H9 (cell line): ENCODE results near the gene KCNA2. TPM values are rescaled to one million over a fixed set of nuclear protein-coding genes. Genes with fewer than 3 reads are reported as not detected.

Experiments used
- DNase-seq: peaks from one replicate; pipeline ENCODE4 v3.0.0-alpha.2; 2017
- H2AFZ ChIP-seq: one replicate; pipeline ENCODE4 v1.6.1; 2013; ENCODE audit warnings: mild to moderate bottlenecking, low read length, control low read depth, moderate library complexity
- H2AK5ac ChIP-seq: 2 replicates; pipeline ENCODE4 v1.6.1; 2013; ENCODE audit warnings: low read length, control low read depth, mixed read lengths; ENCODE audit not compliant: insufficient read length
- H2BK120ac ChIP-seq: one replicate; pipeline ENCODE4 v1.6.1; 2013; ENCODE audit warnings: low read depth, mild to moderate bottlenecking, low read length, control low read depth, inconsistent platforms; ENCODE audit not compliant: poor library complexity, severe bottlenecking
- H2BK12ac ChIP-seq: 2 replicates; pipeline ENCODE4 v1.6.1; 2013; ENCODE audit warnings: low read length, control low read depth, mixed read lengths, low read depth; ENCODE audit not compliant: insufficient read length
- H2BK15ac ChIP-seq: 2 replicates; pipeline ENCODE4 v1.6.1; 2013; ENCODE audit warnings: low read depth, low read length, control low read depth
- H2BK20ac ChIP-seq: one replicate; pipeline ENCODE4 v1.6.1; 2013; ENCODE audit warnings: low read depth, mild to moderate bottlenecking, low read length, control low read depth, inconsistent platforms; ENCODE audit not compliant: poor library complexity, severe bottlenecking
- H2BK5ac ChIP-seq: 2 replicates; pipeline ENCODE4 v1.6.1; 2013; ENCODE audit warnings: low read length, control low read depth, mixed read lengths; ENCODE audit not compliant: insufficient read length
- H3K14ac ChIP-seq: 2 replicates; pipeline ENCODE4 v1.6.1; 2013; ENCODE audit warnings: low read length, control low read depth; ENCODE audit not compliant: insufficient read depth
- H3K18ac ChIP-seq: 2 replicates; pipeline ENCODE4 v1.6.1; 2013; ENCODE audit warnings: low read depth, mild to moderate bottlenecking, mixed read lengths, low read length, control low read depth; ENCODE audit not compliant: insufficient read length
- H3K23ac ChIP-seq: 2 replicates; pipeline ENCODE4 v1.6.1; 2013; ENCODE audit warnings: low read length, control low read depth, mixed read lengths, low read depth; ENCODE audit not compliant: insufficient read length
- H3K23me2 ChIP-seq: 2 replicates; pipeline ENCODE4 v1.6.1; 2013; ENCODE audit warnings: low read depth, mild to moderate bottlenecking, mixed read lengths, low read length, control low read depth; ENCODE audit not compliant: insufficient read length, poor library complexity, severe bottlenecking
- H3K27ac ChIP-seq: 2 replicates; pipeline ENCODE4 v1.5.1; 2013; ENCODE audit warnings: low read length, control low read depth, mixed read lengths, low read depth; ENCODE audit not compliant: insufficient read length
- H3K27me3 ChIP-seq: 2 replicates; pipeline ENCODE4 v1.6.1; 2013; ENCODE audit warnings: low read length, control low read depth, inconsistent platforms; ENCODE audit not compliant: insufficient read depth
- H3K4ac ChIP-seq: 2 replicates; pipeline ENCODE4 v1.6.1; 2013; ENCODE audit warnings: low read depth, mild to moderate bottlenecking, control low read depth, inconsistent platforms, low read length, moderate library complexity
- H3K4me1 ChIP-seq: 2 replicates; pipeline ENCODE4 v1.6.1; 2013; ENCODE audit warnings: low read length, control low read depth, inconsistent platforms; ENCODE audit not compliant: insufficient read depth
- H3K4me2 ChIP-seq: 2 replicates; pipeline ENCODE4 v1.6.1; 2013; ENCODE audit warnings: low read length, control low read depth, mixed read lengths; ENCODE audit not compliant: insufficient read length, insufficient read depth
- H3K56ac ChIP-seq: 2 replicates; pipeline ENCODE4 v1.6.1; 2013; ENCODE audit warnings: low read depth, mild to moderate bottlenecking, mixed read lengths, low read length, control low read depth; ENCODE audit not compliant: insufficient read length
- H3K79me1 ChIP-seq: 2 replicates; pipeline ENCODE4 v1.6.1; 2013; ENCODE audit warnings: low read depth, mild to moderate bottlenecking, moderate library complexity, low read length, control low read depth, inconsistent platforms; ENCODE audit not compliant: insufficient read depth, poor library complexity, severe bottlenecking
- H3K79me2 ChIP-seq: 2 replicates; pipeline ENCODE4 v1.6.1; 2013; ENCODE audit warnings: low read length, control low read depth, inconsistent platforms; ENCODE audit not compliant: insufficient read depth
- H3K9ac ChIP-seq: 2 replicates; pipeline ENCODE4 v1.6.1; 2013; ENCODE audit warnings: low read length, control low read depth, mixed read lengths; ENCODE audit not compliant: insufficient read length; ENCODE audit errors: extremely low read depth
- H3K9me3 ChIP-seq: one replicate; pipeline ENCODE4 v1.6.1; 2013; ENCODE audit warnings: low read depth, low read length, inconsistent platforms; ENCODE audit not compliant: control insufficient read depth
- H3T11ph ChIP-seq: one replicate; pipeline ENCODE4 v1.6.1; 2013; ENCODE audit warnings: mild to moderate bottlenecking, low read length, control low read depth, inconsistent platforms
- H4K20me1 ChIP-seq: one replicate; pipeline ENCODE4 v1.6.1; 2013; ENCODE audit not compliant: control insufficient read depth, insufficient read length, insufficient read depth
- H4K5ac ChIP-seq: 2 replicates; pipeline ENCODE4 v1.6.1; 2013; ENCODE audit warnings: low read depth, mild to moderate bottlenecking, mixed read lengths, low read length, control low read depth; ENCODE audit not compliant: insufficient read length
- H4K8ac ChIP-seq: replicated peaks from 2 replicates; pipeline ENCODE4 v1.6.1; 2013; ENCODE audit warnings: low read length, control low read depth, mixed read lengths, low read depth; ENCODE audit not compliant: insufficient read length
- H4K91ac ChIP-seq: 2 replicates; pipeline ENCODE4 v1.6.1; 2013; ENCODE audit warnings: low read depth, mild to moderate bottlenecking, moderate library complexity, mixed read lengths, low read length, control low read depth; ENCODE audit not compliant: insufficient read length
- H3K27ac Mint-ChIP-seq, 3 experiments: 2 replicates in 2 of 3; 3 replicates in 1 of 3; pipeline ENCODE4 v1.8.0; 2020 to 2021; ENCODE audit warnings: mixed read lengths in 3 of 3, mild to moderate bottlenecking in 1 of 3, moderate library complexity in 1 of 3
- H3K27me3 Mint-ChIP-seq: 2 replicates; pipeline ENCODE4 v1.8.0; 2021; ENCODE audit warnings: low read depth, mild to moderate bottlenecking, moderate library complexity, mixed read lengths
- H3K36me3 Mint-ChIP-seq, 3 experiments: 2 replicates in 2 of 3; 3 replicates in 1 of 3; pipeline ENCODE4 v1.8.0; 2020 to 2021; ENCODE audit warnings: low read depth in 3 of 3, mixed read lengths in 3 of 3; ENCODE audit not compliant: insufficient read depth in 1 of 3
- H3K4me1 Mint-ChIP-seq, 2 experiments: 2 replicates each; pipeline ENCODE4 v1.8.0; 2020; ENCODE audit warnings: mixed read lengths in 2 of 2
- H3K4me3 Mint-ChIP-seq, 2 experiments: 2 replicates in 1 of 2; 3 replicates in 1 of 2; pipeline ENCODE4 v1.8.0; 2020 to 2021; ENCODE audit warnings: mild to moderate bottlenecking in 2 of 2, mixed read lengths in 2 of 2, moderate library complexity in 1 of 2
- H3K9me3 Mint-ChIP-seq, 2 experiments: 2 replicates in 1 of 2; 3 replicates in 1 of 2; pipeline ENCODE4 v1.8.0; 2020; ENCODE audit warnings: mild to moderate bottlenecking in 2 of 2, mixed read lengths in 2 of 2, moderate library complexity in 1 of 2
- WGBS: extraction: QIAGEN DNeasy Blood & Tissue Kit; methylation state at CpG from one replicate; pipeline ENCODE4 v1.1.7; 2013; ENCODE audit warnings: missing lambda C conversion rate, low lambda C conversion rate, mixed read lengths; ENCODE audit not compliant: insufficient read length; ENCODE audit errors: extremely low coverage; 5-methylcytosine and 5-hydroxymethylcytosine counted together
- total RNA-seq: library from RNA; stranded (reverse); gene quantifications from 2 replicates; pipeline ENCODE4 v1.2.1, GENCODE V29; 2021
- TF ChIP-seq, protein P1 (sequence below): fragments of 200-600 bp; sonication (generic); conservative IDR thresholded peaks from 3 replicates; pipeline ENCODE4 v1.8.0; 2021; ENCODE audit warnings: antibody characterized with exemption, mild to moderate bottlenecking

KCNA2 gene
- total RNA-seq, 1 experiment from 2014 or later = 0.33 TPM

DNA sequence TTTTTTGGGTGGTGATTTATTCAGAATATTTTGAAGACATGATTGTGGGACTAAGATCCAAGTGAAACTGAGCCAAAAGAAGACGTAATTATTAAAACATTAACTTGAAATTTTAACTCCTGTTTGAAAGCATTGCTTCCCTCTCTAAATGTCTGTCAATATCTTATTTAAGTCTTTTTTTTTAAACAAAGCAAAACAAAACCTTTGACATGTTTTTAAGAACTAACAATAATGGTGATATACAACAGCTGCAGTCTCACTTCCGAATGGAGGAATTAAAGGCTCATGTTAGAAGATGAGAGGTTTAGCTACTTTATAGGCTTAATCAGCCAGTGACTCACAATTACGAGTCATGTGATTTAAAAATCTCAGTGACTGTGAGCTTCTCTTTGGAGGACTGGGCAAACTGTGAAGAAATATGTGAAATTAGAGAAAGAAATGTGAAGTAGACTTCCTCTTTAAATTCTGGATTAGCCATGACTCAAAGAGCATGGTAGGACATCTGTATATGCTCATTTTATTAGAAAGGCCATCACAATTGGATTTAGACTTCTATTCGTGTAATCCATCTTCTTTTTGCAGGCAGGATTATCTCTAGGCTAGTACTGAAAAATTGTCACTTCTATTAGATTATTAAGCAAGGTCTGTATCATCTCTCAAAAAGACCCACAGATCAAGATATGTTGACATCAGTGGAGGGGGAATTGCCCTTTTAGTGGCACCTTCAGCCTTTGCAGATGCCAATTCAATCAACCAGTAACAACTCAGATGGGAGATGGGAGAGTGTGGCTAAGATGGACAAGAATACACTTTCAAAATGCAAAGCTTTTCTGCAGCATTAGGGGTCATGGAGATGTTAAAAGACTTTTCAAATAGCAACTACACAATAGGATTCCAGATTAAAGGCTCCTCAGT, 39.9 kb upstream of the KCNA2 start:
- no peaks in the 10 kb centered on the region for H3K79me2 ChIP-seq
- H3K4ac ChIP-seq = no peak overlapping the region
- no peaks in the 10 kb centered on the region for H3K23me2 ChIP-seq
- Mint-ChIP-seq H3K4me1 (no peaks in the 10 kb centered on the region), H3K4me3 (no peak overlapping the region), H3K27me3 (no peaks in the 10 kb centered on the region; the same call in 1 of the 2 replicates), H3K27ac (no peak overlapping the region), H3K9me3 (no peaks in the 10 kb centered on the region), H3K36me3 (no peaks in the 10 kb centered on the region)
- no peak overlapping the region for H3K56ac ChIP-seq
- H3K4me1 ChIP-seq = no peaks in the 10 kb centered on the region
- H3T11ph ChIP-seq = no peak overlapping the region
- H3K27me3 ChIP-seq = no peaks in the 10 kb centered on the region
- H2BK20ac ChIP-seq = no peak overlapping the region
- TF ChIP-seq, protein P1, sequence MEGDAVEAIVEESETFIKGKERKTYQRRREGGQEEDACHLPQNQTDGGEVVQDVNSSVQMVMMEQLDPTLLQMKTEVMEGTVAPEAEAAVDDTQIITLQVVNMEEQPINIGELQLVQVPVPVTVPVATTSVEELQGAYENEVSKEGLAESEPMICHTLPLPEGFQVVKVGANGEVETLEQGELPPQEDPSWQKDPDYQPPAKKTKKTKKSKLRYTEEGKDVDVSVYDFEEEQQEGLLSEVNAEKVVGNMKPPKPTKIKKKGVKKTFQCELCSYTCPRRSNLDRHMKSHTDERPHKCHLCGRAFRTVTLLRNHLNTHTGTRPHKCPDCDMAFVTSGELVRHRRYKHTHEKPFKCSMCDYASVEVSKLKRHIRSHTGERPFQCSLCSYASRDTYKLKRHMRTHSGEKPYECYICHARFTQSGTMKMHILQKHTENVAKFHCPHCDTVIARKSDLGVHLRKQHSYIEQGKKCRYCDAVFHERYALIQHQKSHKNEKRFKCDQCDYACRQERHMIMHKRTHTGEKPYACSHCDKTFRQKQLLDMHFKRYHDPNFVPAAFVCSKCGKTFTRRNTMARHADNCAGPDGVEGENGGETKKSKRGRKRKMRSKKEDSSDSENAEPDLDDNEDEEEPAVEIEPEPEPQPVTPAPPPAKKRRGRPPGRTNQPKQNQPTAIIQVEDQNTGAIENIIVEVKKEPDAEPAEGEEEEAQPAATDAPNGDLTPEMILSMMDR = no peak
- WGBS = no CpG with 5 or more reads among the region's 4 CpGs
- no peak overlapping the region for H2BK12ac ChIP-seq
- H3K14ac ChIP-seq = no peak overlapping the region
- no peak overlapping the region for H2AFZ ChIP-seq
- H3K18ac ChIP-seq = no peak overlapping the region
- no peaks in the 10 kb centered on the region for H3K9me3 ChIP-seq
- H2BK15ac ChIP-seq = no peak overlapping the region
- H2BK5ac ChIP-seq = no peak overlapping the region
- DNase-seq = no peak
- no peak overlapping the region for H3K9ac ChIP-seq
- no peaks in the 10 kb centered on the region for H3K79me1 ChIP-seq
- no peak overlapping the region for H2AK5ac ChIP-seq
- no peak overlapping the region for H3K23ac ChIP-seq
- H4K8ac ChIP-seq = no peak overlapping the region
- H4K91ac ChIP-seq = no peak overlapping the region
- H4K20me1 ChIP-seq = no peaks in the 10 kb centered on the region
- H2BK120ac ChIP-seq = no peak overlapping the region
- H3K27ac ChIP-seq = no peak overlapping the region
- H4K5ac ChIP-seq = no peak overlapping the region
- H3K4me2 ChIP-seq = no peak overlapping the region
